ENCODE results near the gene CDH13.
A peak's percentile ranks its signal among the peaks of the same experiment; 100 is the strongest.

The CDH13 gene

DNA sequence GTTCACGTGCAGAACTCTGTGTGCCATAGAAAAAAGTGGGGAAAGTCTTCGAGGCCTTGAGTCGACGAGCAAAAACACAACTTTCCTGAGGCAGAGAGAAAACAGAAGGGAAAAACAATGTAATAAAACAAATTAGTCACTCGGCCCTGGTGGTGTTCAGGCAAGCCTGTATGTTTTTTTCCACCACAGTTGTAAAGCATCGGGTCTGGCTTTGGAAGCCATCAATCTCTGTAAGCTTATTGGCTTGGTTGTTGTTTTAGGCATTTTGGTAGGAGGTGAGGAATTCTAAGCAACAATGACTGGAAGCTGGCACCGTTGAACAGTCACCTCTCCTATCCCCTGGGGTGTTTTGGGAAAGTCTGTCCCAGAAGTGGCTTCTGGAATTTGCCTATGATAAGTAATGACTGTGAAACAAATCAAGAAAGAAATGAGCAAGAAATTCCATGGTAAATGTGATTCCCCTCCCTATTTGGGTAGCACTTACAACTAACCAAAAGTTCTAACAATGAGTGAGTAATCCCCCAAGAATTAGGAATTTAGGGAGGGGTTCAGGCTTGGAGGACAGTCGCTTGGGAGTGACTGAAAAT lies 2.8 kb downstream of the CDH13 start:
- DNase-seq = no peak

DNA sequence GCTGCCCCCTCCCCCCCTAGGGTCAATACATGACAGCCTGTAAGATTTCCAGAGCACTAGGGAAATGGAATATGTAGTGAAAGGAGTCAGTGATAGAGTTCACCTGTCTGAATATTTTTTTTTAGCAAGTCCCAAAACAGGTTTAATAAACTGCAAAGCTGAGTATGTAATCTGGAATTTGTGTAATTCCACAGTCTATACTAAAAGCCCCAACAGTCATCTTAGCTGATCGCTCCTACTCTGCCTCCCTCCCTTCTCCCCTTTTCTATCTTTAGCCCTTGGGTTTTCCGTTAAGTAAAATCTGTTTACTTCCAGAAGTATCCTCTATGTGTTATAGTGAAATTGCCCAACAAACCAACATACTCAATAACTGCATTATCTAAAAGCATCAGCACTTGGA lies 3.5 kb downstream of the CDH13 start:
- no peak for DNase-seq

DNA sequence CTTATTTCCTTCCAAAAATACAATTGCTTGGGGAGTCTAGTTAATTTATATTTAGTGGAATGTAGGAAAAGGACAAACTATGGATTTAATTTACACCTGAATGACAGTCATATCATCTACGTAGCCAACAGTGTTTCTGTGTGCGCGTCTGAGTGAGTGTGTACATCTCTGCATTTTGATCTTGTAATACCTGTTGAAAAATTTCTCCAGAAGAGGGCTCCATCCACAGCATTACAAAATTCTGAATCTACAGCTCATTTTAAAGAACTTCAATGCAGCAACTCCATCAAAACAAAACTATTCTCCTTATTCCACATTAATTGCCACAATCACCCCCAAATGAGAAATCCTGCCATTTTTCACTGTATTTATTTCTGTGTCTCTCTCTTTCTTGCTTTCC lies 3.9 kb downstream of the CDH13 start:
- no peak for DNase-seq

- DNase-seq = no peak
These were observed 5.2 kb downstream of the CDH13 start for GRCh38 chr16:82631701-82632685.

DNA sequence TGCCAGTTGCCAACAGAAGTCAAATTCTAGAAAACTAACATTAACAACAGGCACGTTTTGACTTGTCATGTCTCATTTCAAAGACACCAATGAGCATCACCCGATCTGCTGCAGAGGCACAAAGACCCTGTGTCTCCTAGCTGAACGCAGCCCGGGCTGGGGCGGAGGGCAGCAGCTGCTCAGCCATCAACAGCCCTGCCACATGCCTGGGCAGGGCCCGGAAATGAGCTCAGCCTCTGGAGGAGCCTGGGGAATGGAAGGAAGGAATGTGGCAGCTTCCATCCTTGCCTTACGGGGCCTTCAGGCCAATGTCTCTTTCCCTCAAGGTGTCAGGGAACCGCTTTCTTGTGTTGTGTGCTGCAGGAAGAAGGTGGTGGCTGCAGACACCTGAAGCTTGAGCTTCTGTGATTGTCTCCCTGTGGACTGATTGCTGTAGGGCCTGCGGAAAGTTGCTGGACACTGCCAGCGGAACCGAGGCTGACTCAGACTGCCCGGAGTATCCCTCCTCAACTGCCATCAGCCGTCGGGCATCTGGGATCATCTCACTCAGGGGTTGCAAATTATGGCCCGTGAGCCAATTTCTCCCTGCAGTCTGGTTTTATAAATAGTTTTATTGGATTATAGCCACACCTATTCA lies 7.3 kb downstream of the CDH13 start:
- no peak for DNase-seq

- no peak for DNase-seq
These were observed 8.3 kb downstream of the CDH13 start for GRCh38 chr16:82634955-82635610.

GRCh38 chr16:82636485-82636884 lies 9.7 kb downstream of the CDH13 start:
- DNase-seq = no peak

DNA sequence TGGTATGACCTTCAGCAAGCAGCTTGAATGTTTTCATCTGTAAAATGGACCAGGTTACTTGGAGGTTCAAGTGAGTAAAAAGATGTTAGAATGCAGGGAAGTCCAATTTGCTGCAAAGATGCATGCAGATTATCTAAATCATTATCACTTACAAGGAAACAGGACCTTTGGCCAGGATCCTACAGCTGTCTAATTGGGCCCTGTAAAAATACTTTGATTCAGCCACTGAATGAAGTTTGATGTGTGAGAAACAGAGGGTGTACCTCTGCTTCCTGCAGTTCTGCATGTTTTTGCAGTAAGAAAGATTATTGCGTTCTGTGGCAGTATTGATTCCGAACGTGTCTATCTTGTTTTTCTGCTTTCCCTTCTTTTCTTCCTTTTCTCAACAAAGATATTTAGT lies 10.2 kb downstream of the CDH13 start:
- no peak for DNase-seq

GRCh38 chr16:82638095-82638798 lies 11.5 kb downstream of the CDH13 start:
- DNase-seq = no peak

DNA sequence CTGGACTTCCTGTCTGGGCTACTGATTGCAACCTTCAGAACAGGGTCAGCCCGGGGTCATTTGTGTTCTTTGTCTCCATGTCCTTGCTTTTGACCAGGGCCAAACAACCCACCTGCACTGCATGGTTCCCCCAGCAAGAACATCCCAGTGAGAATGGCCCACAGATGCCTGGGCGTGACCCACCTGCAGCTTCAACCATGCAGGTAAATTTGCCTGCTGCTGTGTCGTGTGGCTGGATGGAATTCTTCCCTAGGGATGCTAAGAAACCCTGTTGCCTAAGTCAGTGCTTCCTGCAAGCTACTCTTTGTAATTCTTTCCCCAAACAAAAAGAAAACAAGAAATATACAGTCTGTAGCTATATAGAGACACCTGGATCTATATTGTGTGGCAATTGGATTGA lies 12.5 kb downstream of the CDH13 start:
- DNase-seq = no peak

GRCh38 chr16:82639666-82640336 lies 13.0 kb downstream of the CDH13 start:
- no peak for DNase-seq

DNA sequence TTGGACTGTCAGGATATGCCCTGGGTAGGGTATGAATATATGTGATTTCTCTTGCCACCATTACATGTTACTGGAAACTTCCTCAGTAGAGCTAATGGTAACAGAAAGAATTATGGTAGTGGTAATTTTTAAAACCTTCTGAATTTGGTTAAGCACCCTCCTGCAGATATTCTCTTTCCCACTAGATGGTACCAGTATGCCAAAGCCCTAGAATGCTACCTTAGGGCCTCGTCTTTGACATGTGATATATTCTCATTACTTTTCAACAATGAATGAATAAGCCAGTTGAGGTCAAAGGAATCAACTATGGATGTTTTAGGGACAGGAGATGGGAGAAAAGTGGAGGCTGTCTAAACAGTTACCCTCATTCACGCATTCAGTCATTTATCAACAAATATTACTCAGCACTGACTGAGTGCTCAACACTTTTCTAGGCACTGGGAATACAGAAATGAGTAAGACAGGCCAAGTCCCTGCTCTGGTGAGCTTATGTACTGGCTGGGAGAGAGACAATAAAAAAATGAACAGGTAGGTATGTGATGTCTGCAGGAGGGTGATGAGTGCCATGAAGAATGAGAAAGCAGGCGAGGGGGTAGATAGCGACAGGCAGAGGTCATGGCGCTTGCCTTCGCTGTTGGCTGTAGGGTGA lies 14.7 kb downstream of the CDH13 start:
- DNase-seq = no peak

- DNase-seq = no peak
These were observed 16.4 kb downstream of the CDH13 start for GRCh38 chr16:82643136-82643535.

GRCh38 chr16:82643936-82644630 lies 17.3 kb downstream of the CDH13 start:
- DNase-seq = peak; percentile 55

- no peak for DNase-seq
These were observed 19.7 kb downstream of the CDH13 start for GRCh38 chr16:82646504-82646903.

DNA sequence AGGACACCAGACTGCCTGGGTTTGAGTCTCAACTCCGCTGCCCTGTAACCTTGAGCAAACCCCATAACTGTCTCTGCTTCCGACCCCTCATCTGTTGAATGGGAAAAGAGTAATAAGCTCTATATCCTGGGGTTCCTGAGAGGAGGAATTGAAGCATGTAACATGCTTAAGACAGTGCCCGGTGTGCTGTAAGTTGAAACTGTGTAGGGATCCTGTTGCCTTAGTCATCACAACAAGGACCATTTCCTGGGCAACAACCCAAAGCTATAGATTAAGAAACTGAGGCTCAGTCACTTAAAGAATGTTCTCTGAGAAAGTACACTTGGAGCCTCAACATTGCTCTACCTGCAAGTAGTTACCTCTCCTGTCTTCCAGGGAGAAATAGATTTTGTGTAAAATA lies 23.0 kb downstream of the CDH13 start:
- DNase-seq = no peak

- DNase-seq = no peak
These were observed 24.0 kb downstream of the CDH13 start for GRCh38 chr16:82650804-82651203.

DNA sequence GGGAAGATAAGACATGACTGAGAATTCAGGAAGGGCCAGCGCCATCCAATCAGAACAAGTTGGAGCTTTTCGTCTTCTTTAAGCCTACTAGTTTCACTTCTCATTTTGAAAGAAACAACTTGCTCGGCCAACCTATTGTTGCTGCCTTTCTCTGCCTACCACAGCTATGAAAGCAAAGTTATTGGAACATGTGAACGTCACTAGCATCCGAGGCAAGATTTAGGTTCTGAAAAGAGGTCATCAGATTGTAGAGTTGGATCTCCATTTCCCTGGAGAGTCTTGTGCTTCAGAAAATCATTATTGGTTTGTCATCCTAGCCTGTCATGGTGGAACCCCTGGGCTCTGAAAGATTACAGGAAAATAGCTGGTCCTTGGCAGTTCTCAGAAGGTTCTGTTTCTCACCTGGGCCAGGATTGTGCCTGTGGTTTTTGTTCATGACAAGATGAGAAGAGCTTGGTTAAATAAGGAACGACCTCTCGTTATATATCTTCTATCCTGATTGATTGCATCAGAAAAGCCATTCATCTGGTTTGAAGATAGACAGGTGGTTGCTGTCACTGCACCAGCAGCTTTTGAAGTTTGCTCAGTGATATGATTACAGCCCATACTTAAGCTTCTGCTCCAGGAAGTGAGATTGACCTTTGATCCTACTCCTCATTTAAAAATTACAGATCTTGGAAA lies 25.3 kb downstream of the CDH13 start:
- no peak for DNase-seq

DNA sequence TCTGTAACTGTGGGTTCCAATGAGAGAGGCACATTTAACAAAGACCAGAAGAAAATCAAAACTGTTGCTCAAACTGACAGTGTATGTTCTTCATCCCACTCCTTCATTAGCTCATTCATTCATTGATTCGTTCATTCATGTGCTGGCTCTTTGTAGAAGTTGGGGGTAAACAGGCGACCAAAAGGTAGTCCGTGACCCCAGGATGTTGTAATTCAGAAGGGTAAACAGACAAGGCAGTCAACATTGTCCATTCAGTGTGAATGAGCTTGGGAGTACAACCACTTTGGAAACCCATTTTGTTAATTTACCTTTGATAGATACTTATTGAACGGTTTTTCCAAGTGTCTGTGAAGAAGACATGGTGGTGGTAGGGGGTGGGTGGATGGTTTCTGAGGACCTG lies 26.1 kb downstream of the CDH13 start:
- DNase-seq = no peak
